Epidermal melanocyte (primary cell): Measurements from ENCODE around the gene LATS2.

Experiments used
- DNase-seq: peaks from one replicate; pipeline ENCODE4 v3.0.0; 2011; ENCODE audit warnings: low spot score; ENCODE audit not compliant: insufficient read length

LATS2 gene

GRCh38 chr13:21048901-21049698, 12.3 kb downstream of the LATS2 start:
- no peak for DNase-seq

GRCh38 chr13:21047591-21048282, 13.6 kb downstream of the LATS2 start:
- no peak for DNase-seq

DNA sequence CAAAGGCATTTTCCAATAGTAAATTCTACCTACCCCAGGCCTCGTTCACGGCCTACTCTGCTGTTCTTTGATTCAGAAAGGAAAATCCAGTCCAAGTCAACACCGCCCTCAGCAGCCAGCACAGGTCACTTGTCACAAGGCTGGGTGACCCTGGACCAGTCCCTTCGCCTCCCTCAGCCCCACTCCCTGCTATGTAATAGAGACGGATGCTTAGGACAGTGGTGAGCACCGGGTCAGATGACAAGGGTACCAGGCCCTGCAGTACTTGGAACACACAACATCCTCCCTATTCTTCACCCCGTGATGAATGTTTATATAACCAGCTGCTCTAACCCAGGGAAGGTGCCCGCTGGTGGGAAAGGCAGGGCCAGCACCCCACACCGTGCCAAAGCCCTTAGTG, 14.3 kb downstream of the LATS2 start:
- DNase-seq, result no peak

- DNase-seq, result no peak
These were observed 15.2 kb downstream of the LATS2 start for GRCh38 chr13:21046203-21046602.

DNA sequence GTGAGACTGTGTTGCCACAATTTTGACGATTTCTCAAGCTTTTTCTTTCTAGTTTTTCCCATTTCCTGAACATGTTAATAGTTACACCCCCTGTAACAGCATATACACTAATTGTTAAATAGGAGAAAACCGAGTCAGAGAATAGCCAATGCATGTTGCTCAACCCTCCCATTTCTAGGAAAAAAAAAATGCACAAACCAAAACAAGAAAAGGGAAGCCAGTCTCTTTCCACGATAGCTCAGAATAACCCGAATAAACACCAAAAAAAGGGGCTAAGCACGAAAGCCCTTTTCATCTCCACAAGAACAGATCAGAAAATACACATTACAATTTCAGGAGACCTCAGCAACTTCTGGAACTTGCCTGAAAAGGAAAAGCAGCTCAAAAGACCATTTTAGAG, 16.3 kb downstream of the LATS2 start:
- DNase-seq, result no peak

DNA sequence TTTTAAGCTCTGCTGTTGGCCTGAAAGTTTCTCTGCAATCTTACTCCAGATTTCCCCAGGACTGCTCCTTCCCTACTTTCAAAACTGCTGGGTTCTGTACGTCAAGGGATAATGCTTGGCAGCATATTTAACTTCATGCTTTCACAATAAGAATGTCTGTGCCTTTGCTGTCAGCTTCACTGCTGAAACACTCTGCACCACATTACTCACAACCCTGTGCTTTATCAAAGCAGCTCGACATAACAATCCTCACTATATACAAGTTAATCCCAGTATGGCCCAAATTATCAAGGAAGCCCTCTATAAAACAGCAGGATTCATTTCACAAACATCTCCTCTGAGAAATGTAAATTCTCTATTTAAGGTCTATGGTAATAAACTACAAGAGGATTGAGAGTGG, 17.5 kb downstream of the LATS2 start:
- peak; percentile 68 for DNase-seq

DNA sequence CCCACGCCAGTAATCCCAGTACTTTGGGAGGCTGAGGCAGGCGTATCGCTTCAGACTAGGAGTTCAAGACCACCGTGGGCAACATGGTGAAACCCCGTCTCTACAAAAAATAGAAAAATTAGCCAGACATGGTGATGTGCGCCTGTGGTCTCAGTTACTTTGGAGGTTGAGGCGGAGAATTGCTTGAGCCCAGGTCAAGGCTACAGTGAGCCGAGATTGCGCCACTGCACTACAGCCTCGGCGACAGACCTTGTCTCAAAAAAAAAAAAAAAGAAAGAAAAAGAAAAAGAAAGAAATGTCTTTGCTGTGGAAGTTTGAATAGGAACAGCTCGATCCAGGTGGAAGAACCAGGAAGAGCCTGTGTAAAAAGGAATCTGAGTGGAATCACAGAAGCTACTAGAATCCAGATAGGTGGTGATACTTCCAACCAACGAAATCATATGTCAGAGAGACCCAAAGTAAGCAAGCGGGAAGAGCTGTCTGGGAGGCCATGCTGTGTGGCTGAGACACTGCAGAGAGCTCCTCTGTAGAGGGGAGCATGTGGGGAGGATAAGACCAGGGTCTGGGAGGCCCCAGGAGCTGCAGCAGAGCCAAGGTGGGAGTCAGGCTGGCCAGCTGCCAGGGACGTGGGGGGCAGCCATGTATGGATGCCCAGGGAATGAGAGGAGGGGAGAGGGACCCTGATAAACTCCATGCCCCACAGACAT, 21.1 kb downstream of the LATS2 start:
- DNase-seq, result no peak

DNA sequence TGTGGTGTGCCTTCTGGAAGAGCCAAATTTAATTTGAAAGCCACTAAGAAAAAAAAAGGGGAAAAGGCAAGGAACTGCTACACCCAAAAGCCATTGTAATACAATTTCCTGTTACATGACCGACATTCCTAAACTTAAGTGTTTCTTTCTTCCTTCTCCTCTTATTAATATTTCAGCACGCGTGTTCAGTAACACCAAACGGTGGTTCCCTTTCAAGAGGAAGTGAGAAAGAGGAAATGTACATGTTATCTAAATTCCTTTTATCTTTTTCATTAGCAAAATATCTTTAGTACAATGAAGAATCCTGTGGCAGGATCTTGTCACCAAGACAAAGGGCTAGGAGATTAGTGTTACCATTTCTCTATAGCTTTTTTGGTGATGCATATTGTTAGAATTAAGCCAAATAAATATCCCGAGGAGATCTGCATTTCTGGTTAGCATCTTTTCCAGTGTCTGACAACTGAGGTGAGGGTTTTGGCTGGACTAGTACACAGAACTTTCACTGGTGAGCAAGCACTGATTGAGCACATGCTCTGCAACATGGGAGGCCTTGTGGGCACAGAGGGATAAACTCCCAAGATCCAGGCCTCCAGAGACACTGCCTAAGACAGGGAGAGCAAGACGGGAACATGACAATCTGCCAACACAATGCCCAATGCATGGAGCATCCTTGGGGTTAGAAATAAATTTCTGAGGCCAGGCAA, 22.1 kb downstream of the LATS2 start:
- no peak for DNase-seq

GRCh38 chr13:21037656-21038055, 23.7 kb downstream of the LATS2 start:
- DNase-seq, result no peak

GRCh38 chr13:21035498-21035897, 25.9 kb downstream of the LATS2 start:
- DNase-seq, result no peak

DNA sequence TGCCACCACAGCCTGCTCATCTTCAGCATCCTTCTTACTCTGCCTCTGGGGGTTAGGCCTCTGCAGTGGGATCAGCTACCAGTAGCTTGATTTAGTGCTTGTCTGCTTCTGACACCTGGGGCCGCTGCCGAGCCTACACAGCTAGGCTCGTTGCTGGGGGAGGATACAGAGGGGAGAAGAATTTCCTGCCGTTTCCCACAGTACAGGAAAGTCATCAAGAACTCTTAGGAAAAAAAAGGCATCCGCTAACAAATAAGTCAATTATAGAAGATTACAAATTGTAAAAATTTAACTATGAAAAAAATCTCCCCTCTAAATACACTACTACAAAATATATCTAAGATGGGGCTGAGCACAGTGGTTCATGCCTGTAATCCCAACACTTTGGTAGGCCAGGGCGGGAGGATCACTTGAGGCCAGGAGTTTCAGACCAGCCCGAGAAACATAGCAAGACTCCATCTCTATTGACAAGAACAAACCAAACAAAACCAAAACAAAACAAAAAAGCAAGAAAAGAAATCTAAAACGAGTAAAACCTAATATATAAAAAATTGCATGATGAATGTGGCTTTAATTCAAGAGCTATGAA, 26.7 kb downstream of the LATS2 start:
- DNase-seq, result no peak

DNA sequence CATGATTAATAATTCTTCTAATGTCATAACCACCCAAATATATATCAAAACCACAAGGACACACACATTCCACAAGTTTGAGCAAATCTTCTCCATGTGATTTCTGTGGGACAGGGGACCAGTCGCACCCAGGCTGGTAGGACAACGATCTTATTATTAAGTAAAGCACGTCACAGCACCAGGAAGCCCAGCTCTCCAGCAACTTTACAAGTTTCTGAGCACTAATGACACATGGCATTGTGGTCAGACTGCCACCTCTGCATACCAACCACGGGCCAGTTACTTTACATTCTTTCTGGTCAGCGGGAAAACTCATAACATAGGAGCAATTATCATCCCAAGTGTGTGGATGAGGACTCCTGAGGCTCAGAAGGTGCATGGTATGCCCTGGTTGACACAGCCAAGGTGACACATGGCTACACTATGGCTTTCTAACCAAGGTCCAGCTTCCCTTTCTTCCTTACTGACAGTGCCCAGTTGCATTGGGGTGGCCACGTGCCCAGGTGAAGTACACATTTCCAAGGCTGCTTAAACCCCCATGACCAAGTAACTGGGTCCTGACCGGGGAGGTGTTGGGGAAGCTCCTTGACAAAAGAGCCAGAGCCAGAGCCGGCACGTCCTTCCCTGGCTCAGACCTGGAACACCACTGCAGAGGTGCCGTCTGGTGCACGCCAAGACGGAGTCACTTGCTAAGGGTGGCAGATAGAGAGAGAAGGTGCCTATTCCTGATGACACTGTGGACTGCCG, 27.4 kb downstream of the LATS2 start:
- no peak for DNase-seq

DNA sequence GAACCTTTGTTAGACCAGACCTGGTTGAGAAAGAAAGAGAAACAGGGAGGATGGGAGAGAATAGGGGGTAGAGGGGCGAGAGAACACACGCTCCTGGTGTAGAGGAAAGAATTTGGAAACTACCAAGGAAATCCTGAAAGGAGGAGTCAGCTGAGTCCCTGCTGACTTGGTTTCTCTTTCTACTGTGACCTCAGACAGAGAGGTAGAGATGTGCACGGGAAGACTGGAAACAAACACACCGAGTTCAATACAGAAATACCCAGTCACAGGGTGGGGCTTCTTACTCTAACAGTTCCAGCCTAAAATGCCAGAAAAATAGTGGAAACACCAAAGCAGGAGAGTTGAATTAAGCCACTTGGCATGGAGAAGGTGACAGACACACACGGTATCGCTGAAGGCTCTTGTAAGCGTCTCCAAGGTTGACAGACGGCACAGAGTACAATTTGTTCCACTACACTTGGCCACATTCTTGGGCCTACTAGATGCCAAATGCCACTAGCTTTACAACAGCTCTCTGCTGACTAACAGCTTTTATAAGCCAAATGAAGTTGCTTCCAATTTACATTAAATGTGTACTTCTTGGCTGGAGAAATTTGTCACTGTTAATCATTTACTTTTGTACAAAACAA, 28.1 kb downstream of the LATS2 start:
- no peak for DNase-seq

GRCh38 chr13:21032656-21033055, 28.7 kb downstream of the LATS2 start:
- no peak for DNase-seq

- DNase-seq, result no peak
These were observed 29.7 kb downstream of the LATS2 start for GRCh38 chr13:21031594-21032275.

DNA sequence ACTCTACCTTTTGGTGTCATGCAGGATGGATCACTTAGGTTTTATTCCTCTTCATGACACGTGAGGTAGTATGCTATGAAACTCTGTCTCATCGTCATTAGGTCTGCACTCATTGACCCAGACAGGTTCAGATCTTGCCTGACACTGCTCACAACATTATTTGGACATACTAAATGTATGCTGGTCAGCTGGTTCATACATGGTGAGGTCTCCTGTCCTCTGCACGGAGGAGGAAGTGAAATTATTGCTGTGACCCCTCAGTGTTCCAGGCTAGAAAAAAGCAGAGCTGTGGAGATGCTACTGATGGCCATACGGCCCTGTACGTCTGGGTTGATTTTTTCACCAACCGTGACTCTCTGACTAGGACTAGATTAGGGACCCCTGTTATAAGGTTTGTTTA, 35.8 kb downstream of the LATS2 start:
- no peak for DNase-seq

DNA sequence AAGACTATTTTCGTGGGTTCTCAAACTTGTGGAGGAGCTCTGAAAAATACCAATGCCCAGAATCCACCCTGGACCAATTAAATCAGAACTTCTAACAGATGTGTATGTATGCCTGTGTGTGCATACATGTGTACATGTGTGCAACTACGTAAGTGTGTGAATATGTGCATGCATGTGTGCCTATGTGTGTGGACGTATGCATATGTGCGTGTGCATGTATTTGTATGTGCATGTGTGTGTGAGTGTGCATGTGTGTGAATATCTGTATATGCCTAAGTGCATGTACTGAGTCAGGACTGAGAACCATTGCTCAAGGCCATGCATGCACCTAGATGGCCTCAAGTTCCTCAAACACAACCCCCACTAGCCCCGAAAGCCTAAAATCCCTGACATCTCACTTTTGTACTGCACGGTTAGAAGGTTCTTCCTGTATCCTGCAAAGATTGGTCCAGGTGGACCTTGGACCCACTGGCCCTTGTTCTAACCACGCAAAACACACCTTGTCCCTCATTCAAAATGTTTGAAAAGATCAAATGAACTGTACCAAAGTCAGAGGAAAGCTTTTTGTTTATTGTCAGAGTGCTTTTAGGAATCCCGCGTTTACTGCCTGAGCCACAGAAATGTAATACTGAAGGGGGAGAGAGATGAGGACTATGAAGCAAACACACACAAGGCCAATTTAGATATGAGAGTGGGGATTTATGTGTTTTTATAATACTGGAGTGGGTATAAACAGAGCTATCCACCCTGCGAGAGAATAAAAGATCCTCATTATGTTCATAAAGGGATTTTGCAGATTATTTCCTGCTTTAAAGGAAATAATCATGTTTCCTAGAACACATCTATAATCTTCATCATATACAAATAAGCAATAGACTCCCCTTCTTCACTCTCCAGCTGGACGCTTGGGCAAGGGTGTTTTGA, 39.1 kb downstream of the LATS2 start:
- DNase-seq, result no peak

DNA sequence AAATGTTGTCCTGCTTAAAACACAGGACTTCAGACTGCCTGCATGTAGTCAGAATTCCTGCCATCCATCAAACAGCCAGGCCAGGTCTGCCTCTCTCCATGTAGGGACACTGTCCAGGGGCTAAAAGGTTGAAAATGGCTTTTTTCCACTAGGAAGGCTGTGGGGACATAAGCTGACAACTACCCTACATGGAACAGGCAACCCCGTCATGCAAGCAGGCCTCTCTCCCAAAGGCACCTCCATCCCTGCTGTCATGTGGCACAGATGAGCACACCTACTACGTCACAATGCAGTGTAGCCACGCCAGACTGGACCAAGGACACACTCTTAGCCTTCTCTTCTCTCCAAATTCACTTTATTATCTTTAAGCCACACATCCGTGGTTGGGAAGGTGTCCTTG, 40.8 kb downstream of the LATS2 start:
- DNase-seq, result no peak

DNA sequence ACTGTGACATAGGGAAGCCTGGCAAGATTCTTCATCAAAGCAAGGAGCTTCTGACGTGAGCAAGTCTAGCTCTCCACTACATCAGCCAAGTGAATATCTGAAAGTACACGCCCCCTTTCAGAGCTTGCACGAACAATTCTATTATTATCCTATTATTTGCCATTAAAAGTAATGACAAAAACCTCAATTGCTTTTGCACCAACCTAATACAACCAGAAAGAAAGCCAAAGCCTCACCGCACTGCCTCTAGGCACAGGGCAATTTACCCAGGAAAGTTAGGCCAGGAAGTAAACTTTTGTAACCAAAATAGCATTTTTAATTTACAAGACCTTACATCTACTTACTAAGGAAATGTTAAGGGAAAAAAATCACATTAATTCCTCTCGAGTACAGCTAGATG, 41.2 kb downstream of the LATS2 start:
- DNase-seq, result no peak
